GM19397 (cell line): ENCODE measurements around the gene PSMB5.

Experiments used
- ATAC-seq: cut with Tn5 transposase; IDR thresholded peaks from one replicate; pipeline ENCODE4 v1.9.1; 2021; ENCODE audit warnings: mild to moderate bottlenecking, moderate library complexity; ENCODE audit not compliant: unreplicated experiment

Gene PSMB5

GRCh38 chr14:23045419-23046357, 11.0 kb upstream of the PSMB5 start:
- ATAC-seq, result no peak

DNA sequence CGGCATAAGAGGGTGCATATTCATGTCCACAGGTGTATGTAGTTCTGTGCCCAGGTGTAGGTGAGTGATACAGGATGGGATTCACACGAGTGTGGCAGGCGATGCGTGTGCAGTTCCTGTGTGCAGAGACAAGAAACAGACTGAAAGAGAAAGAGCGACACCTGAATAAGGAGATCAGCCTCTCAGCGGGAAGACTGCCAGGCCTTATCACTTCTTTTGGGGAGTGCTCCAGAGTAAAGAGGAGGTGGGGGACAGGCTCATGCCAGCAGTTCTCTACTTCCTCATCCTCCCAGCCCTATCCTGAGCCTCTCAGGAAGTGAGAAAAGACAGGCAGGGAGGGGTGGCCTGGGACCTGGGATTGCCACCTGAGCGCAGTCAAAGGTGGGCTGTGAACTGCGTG, 10.1 kb upstream of the PSMB5 start:
- no peak for ATAC-seq

GRCh38 chr14:23043754-23044153, 9.1 kb upstream of the PSMB5 start:
- no peak for ATAC-seq

DNA sequence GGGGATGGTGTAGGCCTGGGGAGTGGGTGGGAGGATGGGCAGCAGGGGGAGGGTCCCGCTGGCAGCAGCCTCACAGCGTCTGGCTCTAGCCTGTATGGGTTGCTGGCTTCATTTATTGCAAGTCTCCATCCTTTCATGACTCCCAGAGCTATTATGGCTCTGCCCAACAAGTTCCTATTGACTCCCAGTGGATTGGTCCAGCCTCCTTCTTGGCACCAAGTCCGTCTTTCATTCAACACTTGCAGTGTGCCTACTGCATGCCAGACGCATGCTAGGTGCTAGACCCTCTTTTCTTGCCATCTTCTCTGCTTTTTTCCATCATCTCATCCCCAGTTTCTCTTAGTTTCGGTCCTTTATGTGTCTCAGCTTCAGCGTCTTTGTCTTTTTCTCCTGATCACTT, 8.4 kb upstream of the PSMB5 start:
- no peak for ATAC-seq

GRCh38 chr14:23042162-23042965, 7.7 kb upstream of the PSMB5 start, which contains the start of gene PSMB11:
Gene PSMB11, plus strand, starts transcription at chr14:23042212. Its CDS starts 14 bp downstream, at chr14:23042226.
- no peak for ATAC-seq

GRCh38 chr14:23041729-23042128, 7.0 kb upstream of the PSMB5 start:
- ATAC-seq, result no peak

- no peak for ATAC-seq
These were observed 5.4 kb upstream of the PSMB5 start for GRCh38 chr14:23040100-23040499.

DNA sequence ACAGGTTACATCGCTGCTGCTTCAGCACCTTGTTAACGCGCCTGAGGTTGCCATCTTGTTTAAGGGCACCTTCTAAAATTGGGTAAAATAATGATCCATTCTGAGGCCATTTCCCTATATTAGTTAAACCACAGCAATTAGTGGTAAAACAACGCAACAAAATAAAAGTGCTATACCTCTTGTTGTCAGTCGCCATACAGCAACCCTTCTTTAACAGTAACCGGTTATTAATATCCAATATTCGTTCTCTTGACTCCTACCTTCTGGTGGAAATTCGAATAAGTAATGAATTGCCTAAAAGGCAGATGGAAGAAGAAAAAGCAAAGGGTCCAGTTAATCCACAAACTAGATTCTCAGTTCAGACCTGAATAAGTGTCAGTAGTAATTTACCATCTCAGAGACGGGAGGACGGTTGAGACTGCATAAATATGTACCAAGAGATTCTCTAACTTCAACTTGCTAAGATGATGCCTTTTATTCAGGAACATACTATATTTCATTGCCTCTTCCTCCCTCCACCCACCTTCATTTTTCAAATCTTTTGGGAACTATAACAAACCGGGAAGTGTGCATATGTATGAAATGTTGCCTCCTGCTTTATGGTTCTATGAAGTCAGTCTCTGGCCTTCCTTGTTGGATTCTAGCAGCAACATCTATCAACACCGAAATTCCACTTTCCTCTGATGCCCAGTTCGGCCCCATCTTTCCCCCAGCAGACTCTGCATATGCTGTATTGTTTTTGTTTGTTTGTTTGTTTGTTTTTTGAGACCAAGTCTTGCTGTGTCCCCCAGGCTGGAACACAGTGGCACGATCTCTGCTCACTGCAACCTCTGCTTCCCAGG, 824 bp upstream of the PSMB5 start:
- no peak for ATAC-seq

DNA sequence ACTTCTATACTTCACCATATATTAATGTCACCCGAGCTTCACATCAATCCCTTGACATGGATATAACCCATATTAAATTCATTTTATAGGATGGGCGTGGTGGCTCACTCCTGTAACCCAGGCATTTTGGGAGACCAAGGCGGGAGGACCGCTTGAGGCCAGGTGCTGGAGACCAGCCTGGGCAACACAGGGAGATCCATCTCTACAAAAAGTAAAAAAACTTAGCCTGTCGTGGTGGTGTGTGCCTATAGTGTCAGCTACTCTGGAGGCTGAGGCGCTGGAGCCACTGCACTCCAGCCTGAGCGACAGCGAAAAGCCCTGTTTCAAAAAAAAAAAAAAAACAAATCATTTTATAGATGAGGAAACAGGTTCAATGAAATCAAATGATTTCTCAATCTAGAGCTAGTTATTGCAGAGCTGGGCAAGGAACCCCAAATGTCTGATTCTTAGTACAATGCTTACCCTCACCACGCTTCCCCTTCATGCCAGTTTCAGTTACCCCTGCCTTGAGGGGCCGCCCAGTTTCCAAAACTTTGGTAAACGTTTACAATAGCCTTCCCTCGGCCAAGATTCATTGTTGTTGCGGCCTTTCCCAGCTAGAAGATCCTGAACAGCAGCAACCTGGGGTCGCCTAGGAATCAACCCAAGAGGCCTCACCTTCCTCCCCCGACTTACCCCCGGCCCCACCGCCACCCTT, 751 bp downstream of the PSMB5 start:
- no peak for ATAC-seq

DNA sequence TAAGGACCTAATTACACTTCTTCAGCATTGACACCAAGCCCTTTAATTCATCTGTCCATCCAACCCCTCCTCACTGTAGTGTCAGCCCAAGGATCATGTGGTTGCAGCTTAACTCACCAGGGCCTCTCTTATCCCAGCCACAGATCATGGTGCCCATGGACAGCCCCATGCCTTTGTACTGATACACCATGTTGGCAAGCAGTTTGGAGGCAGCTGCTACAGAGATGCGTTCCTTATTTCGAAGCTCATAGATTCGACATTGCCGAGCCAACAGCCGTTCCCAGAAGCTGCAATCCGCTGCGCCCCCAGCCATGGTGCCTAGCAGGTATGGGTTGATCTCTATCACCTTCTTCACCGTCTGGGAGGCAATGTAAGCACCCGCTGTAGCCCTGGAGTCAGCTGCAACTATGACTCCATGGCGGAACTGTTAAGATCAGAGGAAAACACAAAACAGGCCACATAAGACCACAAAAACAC, 1.4 kb downstream of the PSMB5 start:
- ATAC-seq, result no peak

DNA sequence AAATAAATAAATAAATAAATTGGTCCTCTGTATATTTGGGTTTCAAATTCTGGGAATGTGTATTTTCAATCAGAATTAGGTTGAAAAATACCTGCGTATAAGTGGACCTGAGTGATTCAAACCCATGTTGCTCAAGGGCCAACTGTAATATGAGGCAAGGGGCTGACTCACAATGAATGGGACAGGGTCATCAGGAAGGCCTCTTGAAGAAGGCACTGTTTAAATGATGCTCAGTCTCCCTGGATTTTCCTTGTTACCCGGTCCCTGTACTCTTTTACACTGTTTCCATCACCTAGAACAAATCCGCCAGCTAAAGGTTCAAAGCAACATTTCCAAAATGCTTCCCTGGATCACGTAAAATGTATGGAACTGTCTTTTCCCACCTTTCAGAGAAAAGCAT, 3.8 kb downstream of the PSMB5 start:
- ATAC-seq, result no peak

DNA sequence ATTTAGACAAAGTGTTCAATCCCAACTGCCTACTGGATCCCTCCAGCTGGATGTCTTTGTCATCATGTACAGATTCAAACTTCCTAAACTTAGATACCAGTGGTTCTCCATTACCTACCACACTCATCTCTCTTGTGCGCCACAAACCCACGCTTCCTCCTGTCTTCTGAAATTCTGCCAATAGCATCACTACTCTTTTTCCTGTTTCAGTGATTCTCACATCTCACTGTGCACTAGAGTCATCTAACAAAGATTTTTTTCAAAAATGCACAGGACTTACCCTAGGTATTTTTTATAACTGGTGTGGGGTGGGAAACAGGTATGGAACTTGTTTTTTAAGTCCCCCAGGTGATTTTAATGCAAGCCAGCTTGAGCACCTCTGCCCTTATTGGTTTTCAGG, 5.9 kb downstream of the PSMB5 start:
- ATAC-seq, result no peak

DNA sequence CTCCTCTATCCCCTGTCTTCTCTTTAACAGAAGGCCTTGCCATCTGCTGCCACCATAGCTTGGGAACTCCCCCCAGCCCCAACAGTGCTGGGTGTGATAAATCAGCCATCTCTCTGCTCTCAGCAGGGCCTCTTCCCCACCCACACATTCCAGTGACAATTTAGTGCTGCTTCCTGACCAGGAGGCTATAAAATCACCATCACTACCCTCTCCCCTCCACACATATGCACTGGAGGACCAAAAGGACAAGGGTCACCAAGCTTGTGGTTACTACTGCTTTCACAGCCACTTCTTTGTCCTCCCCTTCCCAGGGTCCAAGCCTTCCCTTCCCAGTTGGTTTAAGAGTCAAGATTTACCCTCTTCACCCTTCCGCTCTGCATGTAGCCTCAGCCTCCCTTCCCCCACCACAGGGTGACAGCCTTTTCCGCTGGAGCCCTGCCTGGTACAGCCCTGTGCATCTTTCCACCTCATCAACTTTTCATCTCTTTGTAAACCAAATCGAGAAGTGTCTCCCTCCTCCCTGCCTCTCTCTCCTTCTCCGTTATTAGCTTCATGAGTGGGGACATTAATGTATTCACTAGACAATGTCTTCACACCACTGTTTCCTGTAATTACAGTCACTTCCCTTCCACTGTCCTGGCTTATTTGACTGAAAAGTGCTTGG, 9.4 kb downstream of the PSMB5 start:
- no peak for ATAC-seq

- no peak for ATAC-seq
These were observed 10.1 kb downstream of the PSMB5 start for GRCh38 chr14:23024612-23025075.

DNA sequence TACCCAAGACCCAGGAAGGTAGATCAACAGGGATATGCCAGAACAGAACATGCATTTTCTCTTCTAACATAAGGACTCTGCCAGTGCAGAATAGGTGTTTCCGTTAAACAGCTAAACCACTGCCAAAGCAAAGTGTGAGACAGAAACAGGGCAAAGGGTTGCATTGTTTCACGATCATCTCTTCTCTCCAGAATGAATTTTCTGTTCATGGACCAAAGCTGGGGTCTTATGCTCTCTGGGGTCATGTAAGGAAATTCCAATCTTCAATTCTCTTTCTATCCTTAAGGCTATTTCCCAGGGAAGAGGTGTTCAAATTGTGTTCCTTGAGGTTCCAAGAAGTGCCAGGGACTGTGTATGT, 10.9 kb downstream of the PSMB5 start:
- no peak for ATAC-seq

DNA sequence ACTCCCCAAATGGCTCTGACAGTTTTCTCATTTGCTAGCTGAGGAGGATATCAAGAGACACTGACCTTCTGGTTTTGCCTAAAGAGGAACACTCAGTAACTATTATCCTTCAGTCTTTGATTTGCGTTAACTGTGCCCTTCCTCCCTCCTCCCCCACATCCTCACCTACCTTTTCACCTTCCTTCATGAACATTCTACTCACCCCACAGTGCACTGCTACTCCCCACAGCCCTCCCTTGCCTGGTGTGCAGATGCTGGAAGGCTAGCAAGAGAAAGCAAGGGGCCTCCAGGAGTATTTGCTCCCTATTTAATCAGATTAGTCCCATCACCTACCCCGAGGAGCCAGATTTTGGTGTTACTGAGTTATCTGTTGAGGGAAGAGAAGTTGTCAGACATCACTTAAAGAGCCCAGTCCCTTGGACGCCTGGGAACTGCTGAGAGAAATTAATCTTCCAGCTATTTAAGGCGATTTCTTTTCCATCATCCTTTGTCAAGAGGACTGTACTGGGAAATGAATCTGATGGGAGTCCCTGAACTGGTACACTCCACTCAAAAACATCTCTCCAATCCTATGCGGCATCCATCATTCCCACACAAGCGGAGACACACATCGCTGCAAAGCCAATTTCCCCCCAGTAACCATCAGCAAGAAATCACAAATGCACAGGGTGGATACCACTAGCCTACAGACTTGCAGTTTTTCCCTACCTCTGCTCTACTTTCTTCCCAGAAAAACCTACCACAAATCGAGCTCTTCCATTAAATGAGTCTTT, 11.5 kb downstream of the PSMB5 start:
- ATAC-seq, result no peak

DNA sequence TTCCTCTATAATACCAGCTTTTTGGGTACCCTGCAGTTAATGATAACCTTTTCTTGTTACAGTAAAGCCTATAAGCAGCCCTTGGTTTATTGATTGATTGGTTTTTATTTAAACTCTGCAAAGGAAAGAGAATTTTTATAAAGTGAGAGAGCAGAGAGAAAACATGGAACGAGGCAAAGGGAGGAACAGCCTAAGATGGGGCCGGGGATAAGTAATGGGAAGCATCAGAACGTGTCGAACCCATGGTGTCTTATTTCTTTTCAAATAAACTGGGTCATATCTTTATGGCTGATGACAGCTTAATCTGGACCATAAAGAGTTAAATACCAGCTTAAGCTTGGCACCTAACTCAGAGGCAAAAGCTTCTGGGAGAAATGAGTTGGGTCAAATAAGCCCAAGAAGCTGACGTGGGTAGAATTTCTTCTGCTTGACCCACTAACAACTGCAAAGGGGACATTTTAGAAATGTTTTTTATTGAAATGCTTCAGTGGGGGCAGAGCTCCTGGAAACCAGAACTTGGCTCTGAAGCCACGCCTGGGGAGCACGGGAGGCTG, 12.7 kb downstream of the PSMB5 start:
- no peak for ATAC-seq

GRCh38 chr14:23021434-23021833, 13.3 kb downstream of the PSMB5 start:
- no peak for ATAC-seq
